GM18867 (cell line): ENCODE results near the gene ARMC2.

Source experiments
- ATAC-seq: cut with Tn5 transposase; IDR thresholded peaks from one replicate; pipeline ENCODE4 v1.9.1; 2021; ENCODE audit warnings: mild to moderate bottlenecking, moderate library complexity; ENCODE audit not compliant: unreplicated experiment

The ARMC2 gene

DNA sequence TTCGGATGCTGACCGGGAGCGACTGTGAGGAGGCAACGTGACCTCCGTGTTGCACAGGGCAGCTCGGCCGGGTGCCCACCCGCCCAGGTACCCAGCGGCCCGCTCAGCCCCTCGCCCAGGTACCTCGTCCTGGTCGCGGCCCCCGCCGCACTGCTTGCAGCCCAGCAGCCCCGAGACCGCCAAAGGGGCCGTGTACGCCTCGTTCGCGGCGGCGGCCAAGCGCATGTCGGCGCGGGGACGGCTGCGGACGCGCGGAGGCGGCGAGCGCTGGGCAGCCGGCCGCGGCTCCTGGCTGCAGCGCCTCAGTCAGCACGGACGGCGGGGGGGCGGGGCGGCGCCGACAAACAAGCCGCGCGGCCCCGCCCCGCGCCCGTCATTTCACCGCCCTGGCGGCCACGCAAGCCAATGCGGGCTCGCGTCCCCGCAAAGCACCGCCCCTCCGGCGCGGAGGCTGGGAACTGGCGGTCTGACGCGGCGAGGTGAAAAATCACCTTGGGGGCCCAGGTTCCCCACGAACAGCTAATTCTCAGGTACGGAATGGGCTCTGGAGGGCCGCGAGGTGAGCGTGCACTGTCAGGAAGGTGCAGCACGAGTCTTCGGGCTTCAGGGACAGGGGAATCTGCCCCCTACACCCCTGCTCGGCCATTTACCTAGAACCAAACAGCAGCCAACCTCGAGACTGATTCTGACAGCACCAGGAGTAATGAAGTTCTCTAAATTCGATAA is 161.2 kb downstream of the ARMC2 start:
- ATAC-seq, result peak; percentile 95

DNA sequence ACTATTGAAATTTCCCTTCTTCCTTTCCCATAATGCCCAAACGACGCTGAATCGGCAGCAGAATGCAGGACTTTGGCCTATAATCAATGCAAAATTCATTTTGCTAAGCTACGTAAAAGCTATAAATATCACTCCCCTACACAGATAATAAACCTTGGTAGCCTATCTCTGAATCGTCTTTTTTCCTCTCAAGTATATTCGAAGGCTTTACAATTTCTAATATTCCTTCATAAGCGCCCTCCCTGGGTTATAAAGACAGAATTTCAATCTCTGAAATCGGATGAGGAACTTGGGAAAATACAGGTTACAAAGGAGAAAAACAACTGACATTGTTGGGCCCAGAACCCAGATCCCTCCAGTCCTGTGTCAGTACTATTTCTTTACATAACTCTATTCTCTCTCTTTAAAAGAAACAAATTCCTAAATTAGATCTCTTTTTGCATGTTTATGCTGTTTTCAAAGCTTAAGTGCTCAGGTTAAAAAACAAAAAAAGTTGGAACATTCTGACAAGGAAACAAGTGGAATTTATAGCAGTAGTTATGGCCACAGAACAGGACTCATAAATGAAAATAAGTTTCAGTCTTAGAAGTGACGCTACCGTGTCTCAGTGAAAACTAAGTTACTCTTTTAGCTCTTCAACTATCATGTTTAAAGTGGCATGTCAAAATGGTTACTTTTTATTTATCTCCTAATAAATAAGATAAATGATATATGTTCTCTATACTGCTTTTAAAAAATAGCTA is 161.9 kb downstream of the ARMC2 start:
- no peak for ATAC-seq

DNA sequence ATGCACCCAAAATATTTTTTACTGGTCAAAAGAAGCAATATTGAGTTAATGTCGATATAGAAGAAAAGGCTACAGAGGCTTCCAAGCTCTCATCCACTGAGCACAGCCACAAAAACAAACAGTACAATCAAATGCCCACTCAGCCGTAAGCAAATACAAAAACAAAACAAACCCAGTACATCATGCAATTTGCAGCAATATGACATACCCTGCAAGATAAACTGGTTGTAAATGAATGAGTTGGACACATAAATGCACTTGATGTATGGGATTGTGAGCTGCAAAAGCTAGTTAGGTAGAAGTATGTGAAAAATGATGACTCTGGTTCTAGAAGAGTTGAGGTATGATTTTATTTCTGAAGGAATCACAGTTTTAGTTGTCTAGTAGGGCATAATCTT is 162.5 kb downstream of the ARMC2 start:
- no peak for ATAC-seq

DNA sequence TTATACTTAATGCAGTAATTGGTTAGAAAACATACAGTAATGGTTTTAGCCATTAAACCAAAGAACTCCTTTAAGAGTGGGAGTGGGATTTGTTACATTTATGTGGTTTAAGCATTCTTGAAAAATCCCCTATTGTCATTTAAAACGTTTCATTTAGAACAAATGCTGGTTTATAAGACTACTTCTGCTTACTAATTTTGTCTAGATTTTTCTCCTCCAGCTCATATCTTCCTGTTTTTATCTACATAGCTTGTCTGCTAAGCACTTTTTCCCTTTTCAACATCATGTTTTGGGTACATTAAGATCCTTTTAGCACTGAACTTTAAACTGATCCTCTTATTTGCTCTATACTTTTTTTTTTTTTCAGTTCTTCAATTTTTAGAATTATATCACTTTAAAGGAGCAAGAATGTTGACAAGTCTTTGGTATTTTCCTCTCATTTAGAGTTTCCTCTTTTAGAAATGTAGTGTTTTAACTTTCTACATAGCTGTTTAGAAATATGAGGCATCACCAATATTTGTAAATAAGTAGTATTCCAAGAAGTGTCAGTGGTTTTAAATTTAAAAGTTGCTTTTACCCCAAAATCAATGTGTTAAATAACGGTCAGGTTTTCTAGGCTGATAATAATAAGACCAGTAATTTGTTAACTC is 165.6 kb downstream of the ARMC2 start:
- ATAC-seq, result no peak

DNA sequence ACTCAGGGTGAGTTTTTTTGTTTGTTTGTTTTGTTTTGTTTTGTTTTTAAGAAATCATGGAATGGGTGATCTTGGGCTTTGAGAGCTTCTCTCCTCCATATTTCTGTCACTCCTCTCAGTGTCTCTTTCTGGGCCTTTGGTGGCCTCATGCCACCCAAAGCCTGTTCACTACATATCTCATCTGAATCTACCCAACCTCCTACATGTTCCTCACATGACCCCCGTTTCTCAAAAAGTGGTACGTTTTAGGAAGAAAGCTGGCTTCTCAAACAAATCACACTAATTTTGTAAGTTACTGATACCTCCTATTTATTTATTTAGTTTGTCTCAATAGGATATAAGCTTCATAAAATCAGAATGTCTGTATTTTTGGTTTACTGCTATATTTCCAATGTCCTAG is 166.4 kb downstream of the ARMC2 start:
- ATAC-seq, result no peak

DNA sequence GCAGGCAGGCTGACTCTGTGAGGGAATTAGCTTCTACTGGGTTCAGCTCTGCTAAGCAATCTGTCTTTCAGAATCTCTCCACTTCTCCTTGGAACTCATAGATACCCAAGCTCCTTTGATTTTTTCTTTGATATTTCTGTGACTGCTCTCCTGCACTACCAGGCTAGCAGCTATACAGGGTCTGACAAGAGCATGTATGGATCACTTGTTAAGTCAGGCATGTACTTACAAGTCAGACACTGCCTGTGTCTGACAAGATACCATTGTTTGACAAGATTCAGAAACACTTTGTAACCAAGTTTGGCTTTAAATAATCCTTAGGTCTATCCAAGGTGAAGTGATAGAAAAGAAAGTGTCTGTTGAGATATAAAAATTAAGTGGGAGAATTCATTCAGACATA is 167.0 kb downstream of the ARMC2 start:
- no peak for ATAC-seq

DNA sequence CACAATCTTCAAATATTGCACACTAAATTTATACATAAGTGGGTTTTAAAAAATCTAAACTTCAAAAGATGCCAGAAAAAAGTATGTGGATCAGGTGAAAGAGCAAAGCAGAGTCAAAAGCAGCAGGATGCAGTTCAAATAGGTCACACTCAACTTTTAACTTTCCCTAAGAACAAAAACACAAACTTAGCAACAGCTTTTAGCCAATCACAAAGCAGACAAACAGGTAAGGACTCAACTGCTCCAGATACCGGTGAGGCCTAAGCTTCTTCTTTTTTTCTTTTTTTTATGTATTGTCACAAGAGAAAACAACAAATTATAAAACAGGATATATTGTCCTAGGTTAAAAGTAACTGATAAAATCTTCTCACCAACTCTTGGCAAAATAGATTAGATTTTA is 171.7 kb downstream of the ARMC2 start:
- no peak for ATAC-seq

DNA sequence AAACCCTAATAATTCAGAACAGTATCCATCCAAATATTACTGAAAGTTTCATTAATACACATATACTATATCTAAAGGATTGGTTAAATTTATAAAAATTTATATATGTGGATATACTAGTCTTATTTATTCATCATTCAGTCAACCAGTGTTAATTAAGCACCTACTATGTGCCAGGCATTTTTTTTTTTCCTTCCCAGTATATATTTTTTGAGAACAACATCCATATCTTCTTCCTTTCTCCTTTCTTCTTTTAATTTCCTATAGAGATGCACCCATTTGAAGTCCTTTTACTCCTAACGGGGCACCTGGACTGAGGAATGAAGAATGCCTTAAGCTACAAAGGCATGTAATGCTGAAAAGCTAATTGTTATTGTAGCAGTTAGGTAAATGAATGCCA is 173.6 kb downstream of the ARMC2 start:
- no peak for ATAC-seq

DNA sequence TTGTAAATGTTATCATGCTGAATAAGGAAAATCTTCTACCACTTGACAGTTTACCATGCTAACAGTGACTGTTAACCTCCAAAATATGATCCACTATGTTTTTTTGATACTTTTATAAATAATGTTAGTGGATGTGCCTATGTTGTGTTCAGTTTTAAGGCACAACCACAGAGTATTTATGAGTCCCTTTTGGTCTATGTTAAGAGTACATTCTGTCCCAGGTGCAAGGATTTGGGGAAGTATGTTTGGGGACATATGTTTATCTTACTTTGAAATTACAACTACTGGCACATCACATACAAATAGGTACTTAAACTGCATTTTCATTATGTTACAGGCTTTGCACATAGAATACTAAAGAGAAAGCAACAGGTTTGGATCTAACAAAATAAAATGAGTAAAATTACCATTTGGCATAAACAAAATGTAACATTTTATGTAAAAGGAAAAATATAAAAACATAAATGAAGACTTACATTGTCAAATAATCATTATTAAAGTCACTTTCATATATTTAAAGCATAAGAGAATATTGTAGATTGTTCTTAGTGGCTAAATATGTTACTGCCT is 175.2 kb downstream of the ARMC2 start:
- ATAC-seq, result no peak
